Chondrocyte (in vitro differentiated cells): ENCODE data around the gene CEBPG. TPM values are rescaled to one million over a fixed set of nuclear protein-coding genes. Genes with fewer than 3 reads are reported as not detected.
A peak's percentile ranks its signal among the peaks of the same experiment; 100 is the strongest.

Experiments used
- DNase-seq: peaks from one replicate; pipeline ENCODE4 v3.0.0; 2021; ENCODE audit warnings: mixed read lengths, low spot score
- H3K27ac Mint-ChIP-seq: one replicate; pipeline ENCODE4 v1.8.0; 2021; ENCODE audit warnings: mild to moderate bottlenecking, moderate library complexity, mixed read lengths; ENCODE audit not compliant: unreplicated experiment
- H3K27me3 Mint-ChIP-seq: 2 replicates; pipeline ENCODE4 v1.8.0; 2021; ENCODE audit warnings: low read depth, mixed read lengths
- H3K36me3 Mint-ChIP-seq: 2 replicates; pipeline ENCODE4 v1.8.0; 2021; ENCODE audit warnings: low read depth, mixed read lengths
- H3K4me1 Mint-ChIP-seq: 2 replicates; pipeline ENCODE4 v1.8.0; 2021; ENCODE audit warnings: low read depth, mild to moderate bottlenecking, mixed read lengths
- H3K4me3 Mint-ChIP-seq: one replicate; pipeline ENCODE4 v1.8.0; 2021; ENCODE audit warnings: mild to moderate bottlenecking, moderate library complexity, mixed read lengths; ENCODE audit not compliant: unreplicated experiment
- H3K9me3 Mint-ChIP-seq: 2 replicates; pipeline ENCODE4 v1.8.0; 2021; ENCODE audit warnings: low read depth, mixed read lengths
- CTCF ChIP-seq: fragments of 200-600 bp; sonication (generic); IDR thresholded peaks from 2 replicates; pipeline ENCODE4 v1.5.0; 2021; ENCODE audit warnings: antibody characterized with exemption, mild to moderate bottlenecking, moderate library complexity
- total RNA-seq: library from RNA; stranded (reverse); gene quantifications from 3 replicates; pipeline ENCODE4 v1.2.1, GENCODE V29; 2021

CEBPG gene
- total RNA-seq, 1 donor from 2014 or later, result 54.4 TPM

GRCh38 chr19:33413426-33413725 is 39.9 kb downstream of the CEBPG start:
- TF ChIP-seq CTCF, result no peak
- no peaks in the 10 kb centered on the region for H3K9me3 Mint-ChIP-seq
- H3K4me1 Mint-ChIP-seq, result peaks cover 4% of the 10 kb centered on the region
- DNase-seq, result no peak
- H3K36me3 Mint-ChIP-seq, result no peaks in the 10 kb centered on the region
- no peak overlapping the region for H3K27ac Mint-ChIP-seq
- H3K4me3 Mint-ChIP-seq, result no peak overlapping the region
- no peaks in the 10 kb centered on the region for H3K27me3 Mint-ChIP-seq

- peaks cover 4% of the 10 kb centered on the region for H3K4me1 Mint-ChIP-seq
- H3K27me3 Mint-ChIP-seq, result no peaks in the 10 kb centered on the region
- no peak for DNase-seq
- TF ChIP-seq CTCF, result no peak
- H3K9me3 Mint-ChIP-seq, result no peaks in the 10 kb centered on the region
- no peak overlapping the region for H3K27ac Mint-ChIP-seq
- no peaks in the 10 kb centered on the region for H3K36me3 Mint-ChIP-seq
- H3K4me3 Mint-ChIP-seq, result no peak overlapping the region
These were observed 40.6 kb downstream of the CEBPG start for GRCh38 chr19:33413868-33414666.

GRCh38 chr19:33414667-33415605 is 41.4 kb downstream of the CEBPG start:
- no peak for TF ChIP-seq CTCF
- Mint-ChIP-seq H3K9me3 (no peaks in the 10 kb centered on the region), H3K36me3 (no peaks in the 10 kb centered on the region), H3K27me3 (no peaks in the 10 kb centered on the region), H3K4me1 (peaks cover 4% of the 10 kb centered on the region), H3K4me3 (no peak overlapping the region), H3K27ac (no peak overlapping the region)
- DNase-seq, result no peak

- H3K27ac Mint-ChIP-seq, result no peak overlapping the region
- no peaks in the 10 kb centered on the region for H3K27me3 Mint-ChIP-seq
- peak; percentile 83 for TF ChIP-seq CTCF
These were observed 43.1 kb downstream of the CEBPG start for GRCh38 chr19:33416307-33417215.

More at GRCh38 chr19:33416307-33417215, 43.1 kb downstream of the CEBPG start:
- Mint-ChIP-seq H3K4me3 (peak overlapping the region; percentile 52), H3K36me3 (no peaks in the 10 kb centered on the region), H3K9me3 (no peaks in the 10 kb centered on the region), H3K4me1 (peaks cover 4% of the 10 kb centered on the region)
- DNase-seq, result no peak
